HepG2 (cell line): ENCODE measurements around the gene DPEP3. TPM values are rescaled to one million over a fixed set of nuclear protein-coding genes. Genes with fewer than 3 reads are reported as not detected.

Source experiments
- ELF1 ChIP-seq: sonication (generic); formaldehyde crosslinking; IDR thresholded peaks from 2 replicates; pipeline ENCODE4 v1.4.0; 2020; ENCODE audit warnings: missing genetic modification reagents
- ETV5 ChIP-seq: IDR thresholded peaks from 2 replicates; pipeline ENCODE4 v1.6.1; 2018; ENCODE audit warnings: missing biosample characterization, missing genetic modification reagents, inconsistent platforms, borderline replicate concordance
- GATAD1 ChIP-seq: IDR thresholded peaks from 2 replicates; pipeline ENCODE4 v1.6.1; 2016; ENCODE audit warnings: missing genetic modification reagents, missing compliant biosample characterization
- HES4 ChIP-seq: sonication (generic); formaldehyde crosslinking; IDR thresholded peaks from 2 replicates; pipeline ENCODE4 v1.9.0; 2021; ENCODE audit warnings: mild to moderate bottlenecking, missing genetic modification reagents, borderline replicate concordance
- HOXA7 ChIP-seq: sonication (generic); formaldehyde crosslinking; IDR thresholded peaks from 2 replicates; pipeline ENCODE4 v1.8.1; 2022; ENCODE audit warnings: mild to moderate bottlenecking, missing genetic modification reagents, moderate library complexity
- KDM3A ChIP-seq: IDR thresholded peaks from 2 replicates; pipeline ENCODE4 v1.6.1; 2018; ENCODE audit warnings: low read depth, missing compliant biosample characterization
- KDM6A ChIP-seq: IDR thresholded peaks from 2 replicates; pipeline ENCODE4 v1.6.1; 2016; ENCODE audit warnings: low read depth
- POLR2A ChIP-seq, 2 experiments: IDR thresholded peaks; 2 replicates each; pipeline ENCODE4 v1.6.1; 2011; ENCODE audit warnings: low read depth in 2 of 2, low read length in 2 of 2, mild to moderate bottlenecking in 1 of 2, moderate library complexity in 1 of 2; ENCODE audit not compliant: insufficient read depth in 1 of 2
- RAD21 ChIP-seq: fragments of 450-650 bp; formaldehyde crosslinking; IDR thresholded peaks from 2 replicates; pipeline ENCODE4 v1.5.0; 2020; ENCODE audit warnings: mild to moderate bottlenecking
- SNAPC2 ChIP-seq: sonication (generic); formaldehyde crosslinking; IDR thresholded peaks from 2 replicates; pipeline ENCODE4 v1.8.1; 2022; ENCODE audit warnings: mild to moderate bottlenecking, missing genetic modification reagents
- ZFP62 ChIP-seq: sonication (generic); formaldehyde crosslinking; IDR thresholded peaks from 2 replicates; pipeline ENCODE4 v1.4.0; 2020; ENCODE audit warnings: missing genetic modification reagents
- ZNF10 ChIP-seq: sonication (generic); formaldehyde crosslinking; IDR thresholded peaks from 2 replicates; pipeline ENCODE4 v1.4.0; 2020; ENCODE audit warnings: mild to moderate bottlenecking, low read depth, missing genetic modification reagents, borderline replicate concordance
- ZNF326 ChIP-seq: sonication (generic); formaldehyde crosslinking; IDR thresholded peaks from 2 replicates; pipeline ENCODE4 v1.4.0; 2020; ENCODE audit warnings: missing genetic modification reagents, borderline replicate concordance
- ZNF407 ChIP-seq: sonication (generic); formaldehyde crosslinking; IDR thresholded peaks from one replicate; pipeline ENCODE4 v1.5.1; 2020; ENCODE audit warnings: mild to moderate bottlenecking, missing genetic modification reagents; ENCODE audit errors: not compliant biosample characterization
- ZNF572 ChIP-seq: sonication (generic); formaldehyde crosslinking; IDR thresholded peaks from 2 replicates; pipeline ENCODE4 v1.5.1; 2020; ENCODE audit warnings: mild to moderate bottlenecking, missing genetic modification reagents
- ZNF614 ChIP-seq: IDR thresholded peaks from 2 replicates; pipeline ENCODE4 v1.6.1; 2018; ENCODE audit warnings: missing biosample characterization, missing genetic modification reagents, inconsistent platforms, borderline replicate concordance
- ZNF619 ChIP-seq: sonication (generic); formaldehyde crosslinking; IDR thresholded peaks from 2 replicates; pipeline ENCODE4 v1.4.0; 2020; ENCODE audit warnings: mild to moderate bottlenecking, missing genetic modification reagents
- ZNF704 ChIP-seq: sonication (generic); formaldehyde crosslinking; IDR thresholded peaks from 2 replicates; pipeline ENCODE4 v1.8.1; 2023; ENCODE audit warnings: mild to moderate bottlenecking, inconsistent platforms, moderate library complexity, missing genetic modification reagents, borderline replicate concordance
- polyA plus RNA-seq, 8 experiments: library from polyadenylated mRNA; depleted of rRNA in 3 of 8; stranded (reverse) in 7 of 8; unstranded in 1 of 8; fragments of >200 nt; fragmentation: Illumina TruSeq in 4 of 8; extraction: Trizol in 4 of 8; gene quantifications; 2 replicates each; pipeline versions ENCODE4 v1.2.1 to v1.2.3, GENCODE V29; 2011 to 2016; ENCODE audit warnings: low read depth in 4 of 8, missing spikeins in 1 of 8, mixed read lengths in 1 of 8; ENCODE audit not compliant: insufficient read depth in 1 of 8
- total RNA-seq, 5 experiments: library from RNA; depleted of rRNA; stranded (reverse); fragments of >200 nt; fragmentation: Illumina TruSeq; extraction: Trizol; gene quantifications; 2 replicates each; pipeline ENCODE4 v1.2.3, GENCODE V29; 2016; ENCODE audit warnings: low read depth in 1 of 5
- TF ChIP-seq, protein P1 (sequence below): sonication (generic); formaldehyde crosslinking; IDR thresholded peaks from 2 replicates; pipeline ENCODE4 v1.4.0; 2020; ENCODE audit warnings: mild to moderate bottlenecking, low read depth, missing genetic modification reagents

DPEP3 gene
- total and polyA plus RNA-seq, 2 of the 13 experiments (the other 11 are each of a cell fraction or from before 2014, with no cell fraction given) = not detected

DNA sequence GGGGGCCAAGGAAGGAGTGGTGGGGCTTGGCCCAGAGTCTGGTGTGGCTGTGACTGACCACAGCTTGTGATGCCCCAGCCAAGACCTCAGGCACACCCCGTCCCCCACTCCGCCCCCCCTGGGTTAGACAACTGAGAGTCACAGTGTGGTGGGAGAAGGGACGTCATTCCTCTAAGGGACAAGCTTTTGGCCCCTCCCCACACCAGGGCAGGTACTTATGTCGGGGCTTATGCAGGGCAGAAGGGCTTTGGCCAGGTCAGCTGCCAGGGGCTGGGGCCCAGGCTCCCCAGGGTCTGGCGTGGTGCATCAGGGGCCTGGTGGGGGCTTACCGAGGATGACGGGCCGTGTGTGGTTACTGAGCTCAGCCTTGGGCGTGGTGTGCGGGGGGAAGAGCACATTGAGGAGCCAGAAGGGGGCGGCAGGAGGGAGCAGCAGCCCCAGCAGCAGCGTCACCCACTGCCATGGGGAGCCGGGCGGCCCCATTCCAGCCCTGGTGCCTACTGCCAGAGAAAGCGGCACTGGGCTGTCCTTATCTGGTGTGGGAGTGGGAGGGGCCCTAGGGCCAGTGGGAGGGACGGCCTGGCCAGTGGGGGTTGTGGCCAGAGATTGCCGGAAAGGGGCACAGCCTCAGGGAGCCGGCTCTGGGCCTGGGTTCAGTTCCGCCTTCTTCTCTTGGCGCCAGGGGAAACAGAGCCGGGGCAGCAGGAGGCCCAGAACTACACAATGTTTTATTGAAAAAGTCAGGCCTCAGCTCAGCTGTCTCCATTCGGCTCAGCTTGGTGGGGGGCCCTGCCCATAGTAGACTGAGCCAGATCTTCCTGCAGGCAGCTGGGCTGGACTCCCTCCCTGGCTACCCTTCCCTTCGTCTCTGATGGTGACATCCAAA lies 36.4 kb downstream of the DPEP3 start, which contains the start of gene LCAT (continued):
- TF ChIP-seq HOXA7 = no peak
- TF ChIP-seq ZNF572 (CRISPR knock-in tag) = peak; percentile 96
- TF ChIP-seq POLR2A (IDR thresholded peaks at IDR 0.05; ENCODE audit: insufficient read depth in 1 of 2, low read depth in 2 of 2, low read length in 2 of 2) = peak in 1 of 2 experiments; percentile 89; a peak in 2 of 4 replicates
- no peak for TF ChIP-seq SNAPC2 (CRISPR knock-in tag)
- TF ChIP-seq ZNF407 = peak; percentile 56
- TF ChIP-seq KDM3A (CRISPR knock-in tag) = peak; percentile 74
- TF ChIP-seq KDM6A = 0 out of 2 replicates have a peak, but pooled peaks have one; percentile 14
- TF ChIP-seq, protein P1, sequence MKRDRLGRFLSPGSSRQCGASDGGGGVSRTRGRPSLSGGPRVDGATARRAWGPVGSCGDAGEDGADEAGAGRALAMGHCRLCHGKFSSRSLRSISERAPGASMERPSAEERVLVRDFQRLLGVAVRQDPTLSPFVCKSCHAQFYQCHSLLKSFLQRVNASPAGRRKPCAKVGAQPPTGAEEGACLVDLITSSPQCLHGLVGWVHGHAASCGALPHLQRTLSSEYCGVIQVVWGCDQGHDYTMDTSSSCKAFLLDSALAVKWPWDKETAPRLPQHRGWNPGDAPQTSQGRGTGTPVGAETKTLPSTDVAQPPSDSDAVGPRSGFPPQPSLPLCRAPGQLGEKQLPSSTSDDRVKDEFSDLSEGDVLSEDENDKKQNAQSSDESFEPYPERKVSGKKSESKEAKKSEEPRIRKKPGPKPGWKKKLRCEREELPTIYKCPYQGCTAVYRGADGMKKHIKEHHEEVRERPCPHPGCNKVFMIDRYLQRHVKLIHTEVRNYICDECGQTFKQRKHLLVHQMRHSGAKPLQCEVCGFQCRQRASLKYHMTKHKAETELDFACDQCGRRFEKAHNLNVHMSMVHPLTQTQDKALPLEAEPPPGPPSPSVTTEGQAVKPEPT (CRISPR knock-in tag) = no peak
- TF ChIP-seq ETV5 (CRISPR knock-in tag) = peak; percentile 54
- TF ChIP-seq ELF1 = peak; percentile 63
- TF ChIP-seq ZNF10 (CRISPR knock-in tag) = no peak
- TF ChIP-seq ZNF614 = no peak
- peak; percentile 20 for TF ChIP-seq ZNF704 (CRISPR knock-in tag)
- TF ChIP-seq GATAD1 = peak; percentile 40; the same call in 1 of the 2 replicates
- TF ChIP-seq ZFP62 (CRISPR knock-in tag) = no peak
- TF ChIP-seq HES4 (CRISPR knock-in tag) = peak; percentile 48; the same call in 1 of the 2 replicates
- no peak for TF ChIP-seq ZNF326 (CRISPR knock-in tag)
- TF ChIP-seq RAD21 = peak; percentile 67
- TF ChIP-seq ZNF619 (CRISPR knock-in tag) = peak; percentile 75
